DOHH2 (cell line): ENCODE measurements around the gene PTPDC1.

ENCODE experiments used
- H3F3A ChIP-seq: fragments of 200-600 bp; sonication (generic), shearing (Covaris generic); 2 replicates; pipeline ENCODE4 v1.6.0; 2016; ENCODE audit warnings: antibody characterized with exemption, mild to moderate bottlenecking; ENCODE audit not compliant: control insufficient read depth, insufficient read depth
- H3K27ac ChIP-seq: fragments of 200-600 bp; sonication (generic); 2 replicates; pipeline ENCODE4 v1.5.1; 2014; ENCODE audit warnings: low read depth, mild to moderate bottlenecking, low read length, moderate library complexity
- H3K27me3 ChIP-seq: fragments of 200-600 bp; sonication (generic); 2 replicates; pipeline ENCODE4 v1.6.1; 2014; ENCODE audit warnings: mild to moderate bottlenecking, low read length, mixed read lengths; ENCODE audit not compliant: control insufficient read depth
- H3K36me3 ChIP-seq: fragments of 200-600 bp; sonication (generic); 2 replicates; pipeline ENCODE4 v1.6.1; 2014; ENCODE audit warnings: mild to moderate bottlenecking, low read length, moderate library complexity, mixed read lengths; ENCODE audit not compliant: control insufficient read depth
- H3K4me1 ChIP-seq: fragments of 200-600 bp; sonication (generic); 2 replicates; pipeline ENCODE4 v1.6.1; 2014; ENCODE audit warnings: mild to moderate bottlenecking, low read length, mixed read lengths; ENCODE audit not compliant: control insufficient read depth
- H3K4me2 ChIP-seq: fragments of 200-600 bp; sonication (generic); 2 replicates; pipeline ENCODE4 v1.6.0; 2014; ENCODE audit warnings: mild to moderate bottlenecking, low read length, moderate library complexity
- H3K4me3 ChIP-seq: fragments of 200-600 bp; sonication (generic); 2 replicates; pipeline ENCODE4 v1.5.1; 2014; ENCODE audit warnings: mild to moderate bottlenecking, low read length, mixed read lengths
- H3K79me2 ChIP-seq: fragments of 200-600 bp; sonication (generic); 2 replicates; pipeline ENCODE4 v1.6.1; 2014; ENCODE audit warnings: mild to moderate bottlenecking, low read length, mixed read lengths; ENCODE audit not compliant: control insufficient read depth
- H3K9me2 ChIP-seq: fragments of 200-600 bp; sonication (generic); replicated peaks from 2 replicates; pipeline ENCODE4 v1.6.1; 2014; ENCODE audit warnings: mild to moderate bottlenecking, low read length, mixed read lengths; ENCODE audit not compliant: control insufficient read depth
- H3K9me3 ChIP-seq: fragments of 200-600 bp; sonication (generic); 2 replicates; pipeline ENCODE4 v1.6.1; 2014; ENCODE audit warnings: antibody characterized with exemption, low read length, mixed read lengths; ENCODE audit not compliant: control insufficient read depth, insufficient read depth
- H4K20me1 ChIP-seq: fragments of 200-600 bp; sonication (generic); 2 replicates; pipeline ENCODE4 v1.6.0; 2014; ENCODE audit warnings: low read depth, mild to moderate bottlenecking, antibody characterized with exemption, low read length, moderate library complexity; ENCODE audit not compliant: control insufficient read depth, insufficient read depth
- CTCF ChIP-seq: fragments of 200-600 bp; sonication (generic); IDR thresholded peaks from one replicate; pipeline ENCODE4 v1.5.1; 2014; ENCODE audit warnings: antibody characterized with exemption, mild to moderate bottlenecking, low read depth, low read length; ENCODE audit not compliant: poor library complexity, severe bottlenecking
- EZH2phosphoT487 ChIP-seq: fragments of 200-600 bp; sonication (generic); IDR thresholded peaks from 2 replicates; pipeline ENCODE4 v1.6.1; 2017; ENCODE audit warnings: borderline replicate concordance, mild to moderate bottlenecking, antibody characterized with exemption, low read length, moderate library complexity, mixed read lengths

The PTPDC1 gene

GRCh38 chr9:94076557-94076956, 7.7 kb upstream of the PTPDC1 start:
- no peak for TF ChIP-seq CTCF
- no peak for TF ChIP-seq EZH2phosphoT487
- Histone ChIP-seq H3K9me2 (no peaks in the 10 kb centered on the region), H3K27ac (no peak overlapping the region), H3K4me3 (no peak overlapping the region), H4K20me1 (no peaks in the 10 kb centered on the region), H3K4me2 (no peak overlapping the region), H3F3A (no peaks in the 10 kb centered on the region), H3K4me1 (no peaks in the 10 kb centered on the region), H3K27me3 (no peaks in the 10 kb centered on the region), H3K79me2 (no peaks in the 10 kb centered on the region), H3K36me3 (no peaks in the 10 kb centered on the region), H3K9me3 (no peaks in the 10 kb centered on the region)

- Histone ChIP-seq H3K4me1 (no peaks in the 10 kb centered on the region), H3K4me2 (no peak overlapping the region), H3K79me2 (no peaks in the 10 kb centered on the region), H3F3A (no peaks in the 10 kb centered on the region), H3K27ac (no peak overlapping the region), H3K9me2 (no peaks in the 10 kb centered on the region), H3K27me3 (no peaks in the 10 kb centered on the region; the same call in 1 of the 2 replicates), H3K4me3 (no peak overlapping the region), H3K36me3 (no peaks in the 10 kb centered on the region), H3K9me3 (no peaks in the 10 kb centered on the region), H4K20me1 (no peaks in the 10 kb centered on the region)
- TF ChIP-seq EZH2phosphoT487: no peak
Measured at GRCh38 chr9:94078086-94078485, 6.2 kb upstream of the PTPDC1 start.

- Histone ChIP-seq H3F3A (no peaks in the 10 kb centered on the region), H3K9me3 (no peaks in the 10 kb centered on the region), H4K20me1 (no peaks in the 10 kb centered on the region), H3K4me1 (no peaks in the 10 kb centered on the region), H3K4me2 (no peak overlapping the region), H3K27me3 (no peaks in the 10 kb centered on the region; the same call in 1 of the 2 replicates), H3K79me2 (no peaks in the 10 kb centered on the region), H3K36me3 (no peaks in the 10 kb centered on the region), H3K4me3 (no peak overlapping the region), H3K27ac (no peak overlapping the region), H3K9me2 (no peaks in the 10 kb centered on the region)
- TF ChIP-seq CTCF (no peak), EZH2phosphoT487 (no peak)
Measured at GRCh38 chr9:94079236-94079635, 5.0 kb upstream of the PTPDC1 start.

- Histone ChIP-seq H3K27ac (no peak overlapping the region), H4K20me1 (no peaks in the 10 kb centered on the region), H3K79me2 (no peaks in the 10 kb centered on the region), H3K27me3 (no peaks in the 10 kb centered on the region; the same call in 1 of the 2 replicates), H3K9me3 (no peaks in the 10 kb centered on the region), H3K4me2 (no peak overlapping the region), H3K4me1 (no peaks in the 10 kb centered on the region), H3K9me2 (no peaks in the 10 kb centered on the region), H3K36me3 (no peaks in the 10 kb centered on the region), H3F3A (no peaks in the 10 kb centered on the region), H3K4me3 (no peak overlapping the region)
- no peak for TF ChIP-seq EZH2phosphoT487
- no peak for TF ChIP-seq CTCF
Measured at GRCh38 chr9:94080249-94080648, 4.0 kb upstream of the PTPDC1 start.
